Lung (tissue), 12 donors: ENCODE results near the gene OGT. TPM values are rescaled to one million over a fixed set of nuclear protein-coding genes. Genes with fewer than 3 reads are reported as not detected.

Source experiments
- ATAC-seq: fragments of 200-7000 bp; cut with Tn5 transposase; one replicate; pipeline ENCODE4 v1.9.1; 2020; ENCODE audit warnings: moderate number of reproducible peaks; ENCODE audit not compliant: insufficient read depth, low FRiP score
- DNase-seq, 3 donors: peaks; one replicate each; pipeline ENCODE4 v3.0.0-alpha.2; 2013 to 2017
- H3K27ac ChIP-seq, 2 donors: one replicate each; pipeline ENCODE4 v1.5.1; 2013; ENCODE audit warnings: mild to moderate bottlenecking in 2 of 2, moderate library complexity in 2 of 2, control low read depth in 1 of 2, inconsistent platforms in 1 of 2, low read depth in 1 of 2, low read length in 1 of 2
- H3K27me3 ChIP-seq, 3 donors: one replicate each; pipeline ENCODE4 v1.5.1; 2013; ENCODE audit warnings: low read length in 2 of 3; ENCODE audit not compliant: control insufficient read depth in 3 of 3, insufficient read depth in 3 of 3
- H3K36me3 ChIP-seq, 4 donors: one replicate each; pipeline ENCODE4 v1.5.1; 2013; ENCODE audit warnings: low read length in 4 of 4, mild to moderate bottlenecking in 1 of 4, moderate library complexity in 1 of 4; ENCODE audit not compliant: control insufficient read depth in 4 of 4, insufficient read depth in 4 of 4
- H3K4me1 ChIP-seq, 5 donors: one replicate each; pipeline ENCODE4 v1.5.1; 2013; ENCODE audit warnings: low read length in 5 of 5, mild to moderate bottlenecking in 2 of 5, moderate library complexity in 1 of 5; ENCODE audit not compliant: control insufficient read depth in 5 of 5, insufficient read depth in 5 of 5
- H3K4me3 ChIP-seq: one replicate; pipeline ENCODE4 v1.5.1; 2013; ENCODE audit warnings: mild to moderate bottlenecking, control low read depth, moderate library complexity
- H3K9ac ChIP-seq, 2 donors: one replicate each; pipeline ENCODE4 v1.5.1; 2013; ENCODE audit warnings: low read length in 2 of 2, control low read depth in 1 of 2; ENCODE audit not compliant: insufficient read depth in 1 of 2
- H3K9me3 ChIP-seq, 4 donors: one replicate each; pipeline ENCODE4 v1.5.1; 2013; ENCODE audit warnings: low read length in 3 of 4, mild to moderate bottlenecking in 1 of 4, moderate library complexity in 1 of 4; ENCODE audit not compliant: control insufficient read depth in 4 of 4, insufficient read depth in 3 of 4
- CTCF ChIP-seq: IDR thresholded peaks from 2 replicates; pipeline ENCODE4 v1.5.1; 2012; ENCODE audit warnings: mild to moderate bottlenecking; ENCODE audit errors: control extremely low read depth, extremely low read depth
- whole genome bisulfite sequencing, 2 donors: extraction: QIAGEN DNeasy Blood & Tissue Kit; methylation state at CpG; one replicate each; pipeline ENCODE4 v1.1.7; 2013; 5-methylcytosine and 5-hydroxymethylcytosine counted together
- polyA plus RNA-seq, 2 donors: library from polyadenylated mRNA; stranded (reverse); fragments of 200-250 nt; gene quantifications; one replicate each; pipeline ENCODE4 v1.2.1, GENCODE V29; 2013
- total RNA-seq, 2 donors: library from RNA; depleted of rRNA in 1 of 2; stranded (reverse); fragments of >200 nt in 1 of 2; gene quantifications; one replicate each; pipeline ENCODE4 v1.2.1, GENCODE V29; 2014 to 2021
- donor health status: control.
- donor health status: control.
- donor health status: Bipolar disorder and iron deficiency.
- donor health status: healthy.
- donor health status: DM: yes; HTN: yes; CAD: no.

Gene OGT
- total and polyA plus RNA-seq, 4 donors, result 32.3 to 385 (median 72.8) TPM

- H3K4me1 ChIP-seq, result peaks cover 0 to 11% (median 4%) of the 10 kb centered on the region in 5 donors
- DNase-seq, result no peak
- H3K4me3 ChIP-seq, result no peak overlapping the region
- peaks cover 3 to 25% (median 10%) of the 10 kb centered on the region in 4 donors for H3K36me3 ChIP-seq
- H3K27me3 ChIP-seq, result no peaks in the 10 kb centered on the region
- H3K9ac ChIP-seq, result no peak overlapping the region
- no peak for ATAC-seq
- TF ChIP-seq CTCF, result no peak
- no peak overlapping the region for H3K27ac ChIP-seq
- H3K9me3 ChIP-seq, result peaks cover 0 to 2% (median under 1%) of the 10 kb centered on the region in 4 donors
- WGBS, 2 donors, result 59 to 91% methylated on average over 13 of the region's 13 CpGs
Measured at GRCh38 chrX:71546879-71547278, 14.0 kb downstream of the OGT start.

GRCh38 chrX:71547339-71547738, 14.4 kb downstream of the OGT start:
- no peak for ATAC-seq
- no peak for DNase-seq
- no peak overlapping the region for H3K9ac ChIP-seq
- no peak for TF ChIP-seq CTCF
- WGBS, 2 donors, result 82 to 90% methylated on average over 7 of the region's 7 CpGs
- H3K4me3 ChIP-seq, result no peak overlapping the region
- H3K27ac ChIP-seq, result no peak overlapping the region
- no peaks in the 10 kb centered on the region for H3K27me3 ChIP-seq
- peaks cover 0 to 11% (median 0%) of the 10 kb centered on the region in 5 donors for H3K4me1 ChIP-seq
- H3K9me3 ChIP-seq, result peaks cover 0 to 2% (median under 1%) of the 10 kb centered on the region in 4 donors
- peaks cover 3 to 25% (median 10%) of the 10 kb centered on the region in 4 donors for H3K36me3 ChIP-seq

- Histone ChIP-seq H3K4me3 (no peak overlapping the region), H3K27ac (no peak overlapping the region), H3K9me3 (peaks cover 0 to 2% (median under 1%) of the 10 kb centered on the region in 4 donors), H3K9ac (no peak overlapping the region), H3K4me1 (peaks cover 0 to 1% (median 0%) of the 10 kb centered on the region in 5 donors), H3K36me3 (peaks cover 6 to 29% (median 8%) of the 10 kb centered on the region in 4 donors), H3K27me3 (no peaks in the 10 kb centered on the region)
- ATAC-seq (no peak), DNase-seq (no peak)
- WGBS, 2 donors, result 23 to 53% methylated on average over 1 of the region's 1 CpG
- TF ChIP-seq CTCF, result no peak
Measured at GRCh38 chrX:71549986-71550385, 17.1 kb downstream of the OGT start.

- 81 to 85% methylated on average over 3 of the region's 3 CpGs for WGBS, 2 donors
- Histone ChIP-seq H3K27ac (no peak overlapping the region), H3K4me3 (no peak overlapping the region), H3K36me3 (peaks cover 6 to 27% (median 9%) of the 10 kb centered on the region in 4 donors), H3K4me1 (no peaks in the 10 kb centered on the region), H3K9ac (no peak overlapping the region), H3K27me3 (no peaks in the 10 kb centered on the region), H3K9me3 (peaks cover 0 to 2% (median under 1%) of the 10 kb centered on the region in 4 donors)
- ATAC-seq (no peak), DNase-seq (no peak)
- no peak for TF ChIP-seq CTCF
Measured at GRCh38 chrX:71550578-71550977, 17.7 kb downstream of the OGT start.
